Limb (tissue), 2 donors: ENCODE measurements around the gene PREP.
"Not testable (repeated sequence)": the region's sequence is repeated elsewhere in the genome, so short reads cannot be mapped to it uniquely, and the experiment has no call there.

Experiments used
- DNase-seq, 2 donors: peaks; one replicate each; pipeline ENCODE4 v3.0.0-alpha.2; 2016; ENCODE audit errors: extremely low spot score in 2 of 2

Gene PREP

GRCh38 chr6:105345506-105345905, 57.4 kb downstream of the PREP start:
- no peak for DNase-seq

GRCh38 chr6:105344881-105345370, 58.0 kb downstream of the PREP start:
- no peak for DNase-seq

- not testable (repeated sequence) for DNase-seq
Observed at GRCh38 chr6:105338350-105338983, 64.4 kb downstream of the PREP start.

- DNase-seq = no peak
Observed at GRCh38 chr6:105336986-105337385, 65.9 kb downstream of the PREP start.

GRCh38 chr6:105332576-105332975, 70.3 kb downstream of the PREP start:
- no peak for DNase-seq

GRCh38 chr6:105331927-105332326, 71.0 kb downstream of the PREP start:
- no peak for DNase-seq

- no peak for DNase-seq
Observed at GRCh38 chr6:105330913-105331312, 72.0 kb downstream of the PREP start.

GRCh38 chr6:105330364-105330763, 72.5 kb downstream of the PREP start:
- DNase-seq = no peak

- no peak for DNase-seq
Observed at GRCh38 chr6:105326833-105327770, 75.8 kb downstream of the PREP start.

- DNase-seq = peak in 1 of 2 donors; percentile 30
Observed at GRCh38 chr6:105326216-105326615, 76.7 kb downstream of the PREP start.

- DNase-seq = peak in 1 of 2 donors; percentile 75
Observed at GRCh38 chr6:105324386-105324950, 78.4 kb downstream of the PREP start.

- DNase-seq = no peak
Observed at GRCh38 chr6:105322499-105323225, 80.2 kb downstream of the PREP start.

GRCh38 chr6:105321728-105322127, 81.2 kb downstream of the PREP start:
- no peak for DNase-seq

GRCh38 chr6:105321207-105321606, 81.7 kb downstream of the PREP start:
- DNase-seq = no peak

- no peak for DNase-seq
Observed at GRCh38 chr6:105320765-105321164, 82.1 kb downstream of the PREP start.

GRCh38 chr6:105320271-105320670, 82.6 kb downstream of the PREP start:
- DNase-seq = no peak

- no peak for DNase-seq
Observed at GRCh38 chr6:105319331-105319730, 83.6 kb downstream of the PREP start.

GRCh38 chr6:105318660-105319059, 84.2 kb downstream of the PREP start:
- DNase-seq = no peak

GRCh38 chr6:105317607-105318533, 85.0 kb downstream of the PREP start:
- no peak for DNase-seq

GRCh38 chr6:105313211-105313610, 89.7 kb downstream of the PREP start:
- no peak for DNase-seq
